Left lobe of liver (tissue), 2 donors: Measurements from ENCODE around the gene MBTD1. TPM values are rescaled to one million over a fixed set of nuclear protein-coding genes. Genes with fewer than 3 reads are reported as not detected.
"Not testable (repeated sequence)": the region's sequence is repeated elsewhere in the genome, so short reads cannot be mapped to it uniquely, and the experiment has no call there.

Experiments
- ATAC-seq: fragments of 200-7000 bp; cut with Tn5 transposase; one replicate; pipeline ENCODE4 v1.9.1; 2020; ENCODE audit warnings: mild to moderate bottlenecking, moderate library complexity
- DNase-seq: peaks from one replicate; pipeline ENCODE4 v3.0.0-alpha.2; 2020; ENCODE audit warnings: low spot score
- total RNA-seq: library from RNA; stranded (reverse); gene quantifications from one replicate; pipeline ENCODE4 v1.2.1, GENCODE V29; 2021
- donor health status: DM: no; HTN: no; CAD: no; lungs with moderate emphysema.
- donor health status: DM: no; HTN: yes; CAD: no.

Gene MBTD1
- total RNA-seq, 1 donor from 2014 or later = 9.5 TPM

GRCh38 chr17:51256101-51256500, 3.7 kb downstream of the MBTD1 start:
- DNase-seq = no peak

GRCh38 chr17:51255673-51256072, 4.2 kb downstream of the MBTD1 start:
- DNase-seq = no peak
- peak; percentile 40 for ATAC-seq

More at GRCh38 chr17:51256101-51256500, 3.7 kb downstream of the MBTD1 start:
- peak; percentile 36 for ATAC-seq

GRCh38 chr17:51251010-51251409, 8.8 kb downstream of the MBTD1 start:
- DNase-seq (no peak), ATAC-seq (no peak)

GRCh38 chr17:51250314-51250840, 9.5 kb downstream of the MBTD1 start:
- DNase-seq (no peak), ATAC-seq (no peak)

- no peak for ATAC-seq
Measured at GRCh38 chr17:51245535-51245934, 14.3 kb downstream of the MBTD1 start.

GRCh38 chr17:51244041-51244440, 15.8 kb downstream of the MBTD1 start:
- peak; percentile 64 for ATAC-seq
- DNase-seq = no peak

More at GRCh38 chr17:51245535-51245934, 14.3 kb downstream of the MBTD1 start:
- no peak for DNase-seq

- no peak for DNase-seq
- ATAC-seq = peak; percentile 16
Measured at GRCh38 chr17:51240275-51240674, 19.6 kb downstream of the MBTD1 start.

- DNase-seq = no peak
Measured at GRCh38 chr17:51238255-51238887, 21.5 kb downstream of the MBTD1 start.

GRCh38 chr17:51234162-51234561, 25.7 kb downstream of the MBTD1 start:
- no peak for DNase-seq
- ATAC-seq = peak; percentile 65

More at GRCh38 chr17:51238255-51238887, 21.5 kb downstream of the MBTD1 start:
- ATAC-seq = no peak

GRCh38 chr17:51231999-51232398, 27.9 kb downstream of the MBTD1 start:
- ATAC-seq = peak; percentile 77
- no peak for DNase-seq

GRCh38 chr17:51230306-51230705, 29.5 kb downstream of the MBTD1 start:
- no peak for DNase-seq
- no peak for ATAC-seq

- DNase-seq (no peak), ATAC-seq (no peak)
Measured at GRCh38 chr17:51229889-51230288, 30.0 kb downstream of the MBTD1 start.

- ATAC-seq = no peak
- no peak for DNase-seq
Measured at GRCh38 chr17:51228161-51228560, 31.7 kb downstream of the MBTD1 start.

- DNase-seq = not testable (repeated sequence)
Measured at GRCh38 chr17:51225523-51225922, 34.3 kb downstream of the MBTD1 start.

GRCh38 chr17:51224402-51225262, 35.2 kb downstream of the MBTD1 start:
- ATAC-seq = no peak
- no peak for DNase-seq

More at GRCh38 chr17:51225523-51225922, 34.3 kb downstream of the MBTD1 start:
- ATAC-seq = not testable (repeated sequence)

- ATAC-seq (peak; percentile 43), DNase-seq (no peak)
Measured at GRCh38 chr17:51221322-51221721, 38.5 kb downstream of the MBTD1 start.

GRCh38 chr17:51217946-51218345, 41.9 kb downstream of the MBTD1 start:
- ATAC-seq (peak; percentile 64), DNase-seq (no peak)

- no peak for ATAC-seq
- DNase-seq = no peak
Measured at GRCh38 chr17:51214920-51215319, 44.9 kb downstream of the MBTD1 start.

GRCh38 chr17:51203838-51204237, 56.0 kb downstream of the MBTD1 start:
- no peak for ATAC-seq

GRCh38 chr17:51200846-51201245, 59.0 kb downstream of the MBTD1 start:
- DNase-seq = no peak

More at GRCh38 chr17:51203838-51204237, 56.0 kb downstream of the MBTD1 start:
- DNase-seq = no peak

GRCh38 chr17:51200295-51200694, 59.6 kb downstream of the MBTD1 start:
- DNase-seq = no peak
- ATAC-seq = no peak

More at GRCh38 chr17:51200846-51201245, 59.0 kb downstream of the MBTD1 start:
- ATAC-seq = no peak

- ATAC-seq (no peak), DNase-seq (no peak)
Measured at GRCh38 chr17:51197754-51198153, 62.1 kb downstream of the MBTD1 start.
